HEK293 (cell line): ENCODE data around the gene SRPK1.

ENCODE experiments used
- CTCF ChIA-PET: fragments of 350-600 bp; formaldehyde crosslinking; extraction: SDS; loops from one replicate; lab custom pipeline; 2021; ENCODE audit warnings: antibody characterized with exemption; lab: Yijun Ruan, JAX
- POLR2A ChIA-PET: fragments of 300-600 bp; formaldehyde crosslinking; extraction: SDS; loops from one replicate; lab custom pipeline; 2020; ENCODE audit warnings: antibody characterized with exemption, inconsistent platforms; lab: Yijun Ruan, JAX
- H3K27ac ChIP-seq: fragments of 200-500 bp; sonication (Bioruptor generic); 2 replicates; pipeline ENCODE4 v1.5.1; 2014; ENCODE audit warnings: low read depth, low read length, control low read depth, inconsistent platforms; ENCODE audit errors: extremely low read depth
- H3K36me3 ChIP-seq, 2 experiments: fragments of 200-500 bp in 1 of 2; sonication (Bioruptor generic) in 1 of 2; 1 replicate in 1 of 2; 2 replicates in 1 of 2; pipeline ENCODE4 v1.5.1; 2014 to 2017; ENCODE audit warnings: inconsistent platforms in 2 of 2, low read length in 2 of 2; ENCODE audit not compliant: control insufficient read depth in 2 of 2, insufficient read depth in 1 of 2
- H3K4me1 ChIP-seq: fragments of 200-500 bp; sonication (Bioruptor generic); 2 replicates; pipeline ENCODE4 v1.5.1; 2014; ENCODE audit warnings: mild to moderate bottlenecking, low read length, inconsistent platforms; ENCODE audit not compliant: control insufficient read depth, insufficient read depth
- H3K4me3 ChIP-seq: 2 replicates; pipeline ENCODE4 v1.5.1; 2011; ENCODE audit warnings: low read depth, mild to moderate bottlenecking, control low read depth, low read length, moderate library complexity
- H3K9me3 ChIP-seq: fragments of 200-500 bp; sonication (Bioruptor generic); 2 replicates; pipeline ENCODE4 v1.5.1; 2014; ENCODE audit warnings: low read depth, low read length, inconsistent platforms; ENCODE audit not compliant: control insufficient read depth, insufficient read depth
- ATF2 ChIP-seq: fragments of 450-650 bp; formaldehyde crosslinking; IDR thresholded peaks from 2 replicates; pipeline ENCODE4 v1.5.1; 2016; ENCODE audit warnings: missing biosample characterization, missing genetic modification characterization, low read depth
- EGR2 ChIP-seq: fragments of 450-650 bp; formaldehyde crosslinking; IDR thresholded peaks from 2 replicates; pipeline ENCODE4 v1.5.1; 2016; ENCODE audit warnings: low read depth, missing biosample characterization, missing genetic modification characterization
- KLF1 ChIP-seq: fragments of 450-650 bp; formaldehyde crosslinking; IDR thresholded peaks from 2 replicates; pipeline ENCODE4 v1.5.1; 2016; ENCODE audit warnings: missing biosample characterization, missing genetic modification characterization
- MYNN ChIP-seq: fragments of 450-650 bp; formaldehyde crosslinking; IDR thresholded peaks from 2 replicates; pipeline ENCODE4 v1.5.1; 2016; ENCODE audit warnings: missing biosample characterization, missing genetic modification characterization, borderline replicate concordance
- SCRT2 ChIP-seq: fragments of 450-650 bp; formaldehyde crosslinking; IDR thresholded peaks from 2 replicates; pipeline ENCODE4 v1.5.1; 2016; ENCODE audit warnings: missing biosample characterization, missing genetic modification characterization
- ZBTB7A ChIP-seq: fragments of 450-650 bp; formaldehyde crosslinking; IDR thresholded peaks from 2 replicates; pipeline ENCODE4 v1.5.1; 2016; ENCODE audit warnings: low read depth, missing biosample characterization, missing genetic modification characterization
- ZFHX2 ChIP-seq: fragments of 450-650 bp; formaldehyde crosslinking; conservative IDR thresholded peaks from 2 replicates; pipeline ENCODE4 v1.5.1; 2016; ENCODE audit warnings: missing biosample characterization, missing genetic modification characterization
- ZIC2 ChIP-seq: fragments of 450-650 bp; formaldehyde crosslinking; IDR thresholded peaks from 2 replicates; pipeline ENCODE4 v1.5.1; 2016; ENCODE audit warnings: missing biosample characterization, missing genetic modification characterization
- ZNF132 ChIP-seq: fragments of 450-650 bp; formaldehyde crosslinking; IDR thresholded peaks from 2 replicates; pipeline ENCODE4 v1.5.1; 2017; ENCODE audit warnings: missing biosample characterization, missing genetic modification characterization, borderline replicate concordance
- ZNF184 ChIP-seq: fragments of 450-650 bp; IDR thresholded peaks from 2 replicates; pipeline ENCODE4 v1.5.1; 2018; ENCODE audit warnings: missing biosample characterization, mild to moderate bottlenecking, missing genetic modification characterization
- ZNF223 ChIP-seq: fragments of 450-650 bp; formaldehyde crosslinking; IDR thresholded peaks from 2 replicates; pipeline ENCODE4 v1.5.1; 2016; ENCODE audit warnings: missing biosample characterization, missing genetic modification characterization
- ZNF23 ChIP-seq: fragments of 450-650 bp; formaldehyde crosslinking; IDR thresholded peaks from 2 replicates; pipeline ENCODE4 v1.5.1; 2016; ENCODE audit warnings: missing biosample characterization, missing genetic modification characterization, borderline replicate concordance
- ZNF280C ChIP-seq: fragments of 450-650 bp; formaldehyde crosslinking; IDR thresholded peaks from 2 replicates; pipeline ENCODE4 v1.5.1; 2016; ENCODE audit warnings: missing biosample characterization, missing genetic modification characterization
- ZNF311 ChIP-seq: fragments of 450-650 bp; formaldehyde crosslinking; IDR thresholded peaks from 2 replicates; pipeline ENCODE4 v1.5.1; 2017; ENCODE audit warnings: missing biosample characterization, missing genetic modification characterization, borderline replicate concordance
- ZNF335 ChIP-seq: fragments of 450-650 bp; formaldehyde crosslinking; conservative IDR thresholded peaks from 2 replicates; pipeline ENCODE4 v1.5.1; 2016; ENCODE audit warnings: missing biosample characterization, missing genetic modification characterization
- ZNF341 ChIP-seq: fragments of 450-650 bp; formaldehyde crosslinking; IDR thresholded peaks from 2 replicates; pipeline ENCODE4; 2016; ENCODE audit warnings: low read depth, missing biosample characterization, missing genetic modification characterization
- ZNF391 ChIP-seq: fragments of 450-650 bp; formaldehyde crosslinking; IDR thresholded peaks from 2 replicates; pipeline ENCODE4 v1.5.1; 2016; ENCODE audit warnings: low read depth, missing biosample characterization, missing genetic modification characterization, borderline replicate concordance
- ZNF473 ChIP-seq: fragments of 450-650 bp; formaldehyde crosslinking; IDR thresholded peaks from 2 replicates; pipeline ENCODE4 v1.5.1; 2017; ENCODE audit warnings: missing biosample characterization, missing genetic modification characterization
- ZNF510 ChIP-seq: fragments of 450-650 bp; formaldehyde crosslinking; IDR thresholded peaks from 2 replicates; pipeline ENCODE4 v1.5.1; 2018; ENCODE audit warnings: mild to moderate bottlenecking, missing genetic modification characterization, missing biosample characterization; ENCODE audit not compliant: insufficient replicate concordance
- ZNF544 ChIP-seq: fragments of 450-650 bp; formaldehyde crosslinking; IDR thresholded peaks from 2 replicates; pipeline ENCODE4 v1.5.0; 2017; ENCODE audit warnings: missing biosample characterization, missing genetic modification characterization
- ZNF629 ChIP-seq: fragments of 450-650 bp; formaldehyde crosslinking; IDR thresholded peaks from 2 replicates; pipeline ENCODE4 v1.5.1; 2017; ENCODE audit warnings: missing biosample characterization, missing genetic modification characterization
- TF ChIP-seq, protein P1 (sequence below): fragments of 450-650 bp; IDR thresholded peaks from 2 replicates; pipeline ENCODE4 v1.5.1; 2018; ENCODE audit warnings: missing biosample characterization, mild to moderate bottlenecking, missing genetic modification characterization
- TF ChIP-seq, protein P2 (sequence below): fragments of 450-650 bp; formaldehyde crosslinking; IDR thresholded peaks from 2 replicates; pipeline ENCODE4; 2016; ENCODE audit warnings: missing biosample characterization, missing genetic modification characterization

The SRPK1 gene

DNA sequence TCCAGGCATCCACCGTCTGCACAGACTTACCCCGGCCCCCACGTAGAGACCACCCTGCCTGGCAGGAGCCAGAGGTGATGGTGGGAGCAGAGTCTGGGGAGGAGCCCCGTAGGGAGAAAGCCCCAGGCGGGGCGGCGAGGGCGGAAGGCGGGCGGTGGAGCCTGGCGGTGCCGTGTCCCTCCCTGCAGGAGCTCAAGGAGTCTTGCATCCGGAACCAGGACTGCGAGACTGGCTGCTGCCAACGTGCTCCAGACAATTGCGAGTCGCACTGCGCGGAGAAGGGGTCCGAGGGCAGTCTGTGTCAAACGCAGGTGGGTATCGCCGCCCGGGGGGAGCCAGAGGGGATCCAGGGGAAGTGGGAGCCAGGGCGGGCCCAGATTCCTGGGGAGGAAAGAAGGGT, 134.1 kb downstream of the SRPK1 start:
- H3K4me3 ChIP-seq, result no peak overlapping the region
- POLR2A ChIA-PET, result no interaction called here
- TF ChIP-seq SCRT2 (tag by site-specific recombination), result no peak
- TF ChIP-seq EGR2 (tag by site-specific recombination), result peak; percentile 43
- no peak for TF ChIP-seq ATF2
- no peak for TF ChIP-seq ZNF544 (tag by site-specific recombination)
- TF ChIP-seq ZNF510, result no peak
- no peak for TF ChIP-seq ZNF280C (tag by site-specific recombination)
- 0 out of 2 replicates have a peak, but pooled peaks have one; percentile 24 for TF ChIP-seq ZIC2 (tag by site-specific recombination)
- TF ChIP-seq ZBTB7A (tag by site-specific recombination), result no peak
- peak; percentile 18; the same call in 1 of the 2 replicates for TF ChIP-seq KLF1 (tag by site-specific recombination)
- no peak for TF ChIP-seq ZNF391 (tag by site-specific recombination)
- peak; percentile 40; the same call in 1 of the 2 replicates for TF ChIP-seq ZNF341 (tag by site-specific recombination)
- TF ChIP-seq ZFHX2 (tag by site-specific recombination), result peak; percentile 36; the same call in 1 of the 2 replicates
- TF ChIP-seq, all 188 proteins: peak for 5
- Histone ChIP-seq H3K9me3 (no peaks in the 10 kb centered on the region), H3K36me3 (no peaks in the 10 kb centered on the region), H3K27ac (no peak overlapping the region), H3K4me1 (no peaks in the 10 kb centered on the region)
- CTCF ChIA-PET, result interaction anchor here (0.7 to 1.2 kb wide), 3 partner anchors 50 to 308 kb away, joined by 3 to 4 read pairs (median 3); partner anchors contain the start of gene ARMC12

DNA sequence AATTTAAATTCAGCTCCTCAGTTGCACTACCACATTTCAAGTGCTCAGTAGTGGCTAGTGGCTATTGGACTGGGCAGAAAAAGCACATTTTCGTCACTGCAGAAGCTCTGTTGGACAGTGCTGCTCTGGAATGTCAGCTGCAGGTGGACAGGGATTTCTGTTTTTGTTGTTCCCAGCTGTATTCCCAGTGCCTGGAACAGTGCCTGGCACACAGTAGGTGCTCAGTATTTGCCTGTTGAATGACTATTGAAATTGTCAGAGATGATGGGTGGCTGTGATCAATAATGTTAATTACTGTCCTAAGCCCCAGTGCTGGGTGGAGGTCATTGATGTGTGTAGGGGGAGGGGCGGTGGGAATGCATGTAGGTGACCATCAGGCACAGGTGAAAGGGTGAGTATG, 134.6 kb downstream of the SRPK1 start:
- Histone ChIP-seq H3K4me1 (no peaks in the 10 kb centered on the region), H3K36me3 (no peaks in the 10 kb centered on the region), H3K4me3 (no peak overlapping the region), H3K27ac (no peak overlapping the region), H3K9me3 (no peaks in the 10 kb centered on the region)
- no peak for TF ChIP-seq ZNF23 (tag by site-specific recombination)
- no peak for TF ChIP-seq ZNF184 (tag by site-specific recombination)
- no peak for TF ChIP-seq ZNF335
- TF ChIP-seq, protein P1, sequence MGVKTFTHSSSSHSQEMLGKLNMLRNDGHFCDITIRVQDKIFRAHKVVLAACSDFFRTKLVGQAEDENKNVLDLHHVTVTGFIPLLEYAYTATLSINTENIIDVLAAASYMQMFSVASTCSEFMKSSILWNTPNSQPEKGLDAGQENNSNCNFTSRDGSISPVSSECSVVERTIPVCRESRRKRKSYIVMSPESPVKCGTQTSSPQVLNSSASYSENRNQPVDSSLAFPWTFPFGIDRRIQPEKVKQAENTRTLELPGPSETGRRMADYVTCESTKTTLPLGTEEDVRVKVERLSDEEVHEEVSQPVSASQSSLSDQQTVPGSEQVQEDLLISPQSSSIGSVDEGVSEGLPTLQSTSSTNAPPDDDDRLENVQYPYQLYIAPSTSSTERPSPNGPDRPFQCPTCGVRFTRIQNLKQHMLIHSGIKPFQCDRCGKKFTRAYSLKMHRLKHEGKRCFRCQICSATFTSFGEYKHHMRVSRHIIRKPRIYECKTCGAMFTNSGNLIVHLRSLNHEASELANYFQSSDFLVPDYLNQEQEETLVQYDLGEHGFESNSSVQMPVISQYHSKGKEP (tag by site-specific recombination), result no peak
- no peak for TF ChIP-seq ZNF223 (tag by site-specific recombination)
- TF ChIP-seq MYNN, result no peak
- no peak for TF ChIP-seq ZNF629 (tag by site-specific recombination)
- no peak for TF ChIP-seq ZNF311 (tag by site-specific recombination)
- TF ChIP-seq, protein P2, sequence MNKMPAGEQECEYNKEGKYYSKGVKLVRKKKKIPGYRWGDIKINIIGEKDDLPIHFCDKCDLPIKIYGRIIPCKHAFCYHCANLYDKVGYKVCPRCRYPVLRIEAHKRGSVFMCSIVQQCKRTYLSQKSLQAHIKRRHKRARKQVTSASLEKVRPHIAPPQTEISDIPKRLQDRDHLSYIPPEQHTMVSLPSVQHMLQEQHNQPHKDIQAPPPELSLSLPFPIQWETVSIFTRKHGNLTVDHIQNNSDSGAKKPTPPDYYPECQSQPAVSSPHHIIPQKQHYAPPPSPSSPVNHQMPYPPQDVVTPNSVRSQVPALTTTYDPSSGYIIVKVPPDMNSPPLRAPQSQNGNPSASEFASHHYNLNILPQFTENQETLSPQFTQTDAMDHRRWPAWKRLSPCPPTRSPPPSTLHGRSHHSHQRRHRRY (tag by site-specific recombination), result no peak
- TF ChIP-seq ZNF473 (tag by site-specific recombination), result no peak
- no peak for TF ChIP-seq ZNF132
- CTCF ChIA-PET, result interaction anchor here (0.7 to 1.2 kb wide), 3 partner anchors 50 to 309 kb away, joined by 3 to 4 read pairs (median 4); partner anchors contain the start of gene ARMC12
- POLR2A ChIA-PET, result no interaction called here
